Measurements from ENCODE around the gene CAPN3.

Gene CAPN3

DNA sequence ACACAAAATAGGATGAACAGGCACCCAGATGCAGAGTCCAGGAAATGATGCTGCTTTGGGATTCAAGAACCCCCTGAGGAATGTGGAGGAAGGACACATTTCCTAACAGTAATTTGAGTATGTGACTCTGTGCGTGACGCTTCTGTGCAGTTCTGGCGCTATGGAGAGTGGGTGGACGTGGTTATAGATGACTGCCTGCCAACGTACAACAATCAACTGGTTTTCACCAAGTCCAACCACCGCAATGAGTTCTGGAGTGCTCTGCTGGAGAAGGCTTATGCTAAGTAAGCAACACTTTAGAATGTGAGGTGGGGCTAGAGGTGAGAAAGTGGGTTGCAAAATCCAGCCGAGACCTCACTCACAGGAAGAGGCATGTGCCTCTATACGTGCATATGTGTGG lies 28.3 kb downstream of the CAPN3 start:
- H3K4me1 ChIP-seq (ENCODE audit: insufficient read depth, low read length), result peaks cover 12% of the 10 kb centered on the region
- no peaks in the 10 kb centered on the region for H3K36me3 ChIP-seq (ENCODE audit: insufficient read depth, low read length)
- H3K9ac ChIP-seq (ENCODE audit: low read depth, low read length), result no peak overlapping the region

DNA sequence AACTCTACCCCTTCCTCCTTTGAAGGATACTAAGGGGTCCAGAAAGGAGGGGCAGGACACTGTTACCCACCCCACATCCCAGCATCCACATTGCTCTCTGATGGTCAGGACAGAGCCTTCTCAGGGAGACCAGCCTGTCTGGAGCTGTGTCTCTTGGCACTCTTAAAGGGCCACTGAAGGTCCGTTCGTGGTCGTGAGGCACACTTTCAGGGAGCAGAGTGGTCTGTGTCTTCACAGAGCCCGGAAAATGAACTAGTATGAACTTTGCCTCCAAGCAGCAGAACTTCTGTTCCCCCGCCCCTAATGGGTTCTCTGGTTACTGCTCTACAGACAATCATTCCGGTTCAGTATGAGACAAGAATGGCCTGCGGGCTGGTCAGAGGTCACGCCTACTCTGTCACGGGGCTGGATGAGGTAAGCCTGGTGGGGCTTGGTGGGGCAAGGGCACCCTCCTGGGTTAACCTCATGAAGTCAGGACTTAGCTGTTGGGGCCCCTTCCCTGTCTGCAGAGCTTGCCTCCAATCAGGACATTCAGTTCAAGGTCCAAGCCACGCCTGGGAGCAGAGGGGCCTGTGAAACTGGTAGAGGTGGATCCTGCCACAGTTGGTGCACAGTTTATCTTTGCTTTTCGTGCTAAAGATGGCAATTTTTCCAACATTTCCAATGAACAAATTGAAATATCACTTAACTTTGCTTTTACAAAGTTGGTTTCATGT lies 33.2 kb downstream of the CAPN3 start:
- Histone ChIP-seq H3K9ac (ENCODE audit: low read depth, low read length) (no peak overlapping the region), H3K9me3 (ENCODE audit: control insufficient read depth, insufficient read depth, low read length) (no peaks in the 10 kb centered on the region), H3K36me3 (ENCODE audit: insufficient read depth, low read length) (no peaks in the 10 kb centered on the region), H3K4me1 (ENCODE audit: insufficient read depth, low read length) (no peaks in the 10 kb centered on the region)

More for the DNA sequence above, 28.3 kb downstream of the CAPN3 start:
- no peaks in the 10 kb centered on the region for H3K9me3 ChIP-seq (ENCODE audit: control insufficient read depth, insufficient read depth, low read length)

DNA sequence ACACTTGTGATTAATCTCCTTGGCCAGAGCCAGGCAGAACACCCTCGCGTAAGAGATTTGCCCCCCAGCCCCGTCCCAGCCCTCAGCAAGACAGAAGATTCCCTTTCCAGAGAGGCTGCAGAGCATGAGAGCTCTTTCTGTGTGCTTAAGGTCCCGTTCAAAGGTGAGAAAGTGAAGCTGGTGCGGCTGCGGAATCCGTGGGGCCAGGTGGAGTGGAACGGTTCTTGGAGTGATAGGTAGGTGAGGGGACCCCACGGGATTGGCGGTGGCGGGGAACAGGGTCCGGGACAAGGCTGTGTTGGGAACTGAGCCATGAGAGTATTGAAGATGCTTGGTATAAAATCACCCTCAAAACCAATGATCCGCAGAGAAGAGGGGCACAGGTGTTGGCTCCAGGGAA lies 34.8 kb downstream of the CAPN3 start:
- no peak overlapping the region for H3K9ac ChIP-seq (ENCODE audit: low read depth, low read length)
- H3K9me3 ChIP-seq (ENCODE audit: control insufficient read depth, insufficient read depth, low read length), result no peaks in the 10 kb centered on the region
- no peaks in the 10 kb centered on the region for H3K4me1 ChIP-seq (ENCODE audit: insufficient read depth, low read length)
- no peaks in the 10 kb centered on the region for H3K36me3 ChIP-seq (ENCODE audit: insufficient read depth, low read length)

DNA sequence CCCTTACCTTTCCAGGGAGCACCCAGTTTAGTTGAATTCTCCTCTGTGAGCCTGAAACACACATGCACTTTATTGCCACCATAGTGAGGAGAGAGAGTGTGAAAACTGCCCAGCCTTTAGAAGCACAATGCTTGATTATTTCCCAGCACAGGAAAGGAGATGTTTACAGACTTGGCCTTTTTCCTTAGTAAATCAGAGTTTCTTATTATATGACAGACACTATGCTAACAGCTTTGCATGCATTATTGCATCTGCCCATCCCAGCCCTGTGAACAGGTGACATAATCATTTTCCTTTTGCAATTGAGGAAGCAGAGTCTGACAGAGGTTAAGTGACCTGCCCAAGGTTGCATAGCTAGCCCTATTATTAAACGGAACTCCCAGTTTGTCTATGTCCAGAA lies 36.5 kb downstream of the CAPN3 start:
- H3K9me3 ChIP-seq (ENCODE audit: control insufficient read depth, insufficient read depth, low read length), result no peaks in the 10 kb centered on the region
- no peak overlapping the region for H3K9ac ChIP-seq (ENCODE audit: low read depth, low read length)
- H3K36me3 ChIP-seq (ENCODE audit: insufficient read depth, low read length), result no peaks in the 10 kb centered on the region
- H3K4me1 ChIP-seq (ENCODE audit: insufficient read depth, low read length), result no peaks in the 10 kb centered on the region

DNA sequence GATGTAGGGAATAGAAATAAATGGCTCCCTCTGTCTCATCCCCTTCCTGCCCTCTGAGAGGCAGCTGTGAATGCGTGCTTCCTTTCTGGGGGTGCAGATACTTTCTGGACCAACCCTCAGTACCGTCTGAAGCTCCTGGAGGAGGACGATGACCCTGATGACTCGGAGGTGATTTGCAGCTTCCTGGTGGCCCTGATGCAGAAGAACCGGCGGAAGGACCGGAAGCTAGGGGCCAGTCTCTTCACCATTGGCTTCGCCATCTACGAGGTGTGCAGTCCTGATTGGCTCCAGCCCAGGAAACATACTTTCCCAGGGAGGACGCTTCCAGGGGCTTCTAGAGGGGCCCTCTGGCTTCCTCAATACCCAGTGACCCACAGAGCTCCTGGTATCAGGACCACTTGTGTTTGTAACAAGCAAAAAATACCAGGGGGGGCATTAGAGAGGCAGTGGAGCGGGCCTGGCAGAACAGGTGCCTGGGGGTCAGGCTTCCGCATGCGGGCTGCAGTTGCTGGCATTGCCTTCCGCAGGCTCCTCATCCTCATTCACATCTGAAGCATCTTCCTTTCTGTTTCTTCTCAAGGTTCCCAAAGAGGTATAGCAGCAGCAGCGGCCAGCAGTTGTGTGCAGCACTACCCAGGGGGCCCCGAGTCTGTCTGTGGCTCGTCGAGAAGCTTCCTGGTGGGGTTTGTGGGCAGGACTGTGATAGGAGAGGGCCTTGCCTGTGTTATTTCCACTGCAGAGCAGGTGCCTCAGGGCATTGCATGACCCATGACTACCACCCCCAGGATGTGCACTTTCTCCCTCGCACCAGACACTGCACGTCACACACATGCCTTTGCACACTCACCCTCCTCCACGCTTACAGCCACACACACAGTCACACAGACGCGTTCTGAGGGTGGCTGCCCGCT lies 42.5 kb downstream of the CAPN3 start:
- no peak overlapping the region for H3K9ac ChIP-seq (ENCODE audit: low read depth, low read length)
- H3K9me3 ChIP-seq (ENCODE audit: control insufficient read depth, insufficient read depth, low read length), result no peaks in the 10 kb centered on the region
- H3K36me3 ChIP-seq (ENCODE audit: insufficient read depth, low read length), result no peaks in the 10 kb centered on the region
- H3K4me1 ChIP-seq (ENCODE audit: insufficient read depth, low read length), result 0 out of 2 replicates have a peak, but pooled peaks cover 2% of the 10 kb centered on the region

DNA sequence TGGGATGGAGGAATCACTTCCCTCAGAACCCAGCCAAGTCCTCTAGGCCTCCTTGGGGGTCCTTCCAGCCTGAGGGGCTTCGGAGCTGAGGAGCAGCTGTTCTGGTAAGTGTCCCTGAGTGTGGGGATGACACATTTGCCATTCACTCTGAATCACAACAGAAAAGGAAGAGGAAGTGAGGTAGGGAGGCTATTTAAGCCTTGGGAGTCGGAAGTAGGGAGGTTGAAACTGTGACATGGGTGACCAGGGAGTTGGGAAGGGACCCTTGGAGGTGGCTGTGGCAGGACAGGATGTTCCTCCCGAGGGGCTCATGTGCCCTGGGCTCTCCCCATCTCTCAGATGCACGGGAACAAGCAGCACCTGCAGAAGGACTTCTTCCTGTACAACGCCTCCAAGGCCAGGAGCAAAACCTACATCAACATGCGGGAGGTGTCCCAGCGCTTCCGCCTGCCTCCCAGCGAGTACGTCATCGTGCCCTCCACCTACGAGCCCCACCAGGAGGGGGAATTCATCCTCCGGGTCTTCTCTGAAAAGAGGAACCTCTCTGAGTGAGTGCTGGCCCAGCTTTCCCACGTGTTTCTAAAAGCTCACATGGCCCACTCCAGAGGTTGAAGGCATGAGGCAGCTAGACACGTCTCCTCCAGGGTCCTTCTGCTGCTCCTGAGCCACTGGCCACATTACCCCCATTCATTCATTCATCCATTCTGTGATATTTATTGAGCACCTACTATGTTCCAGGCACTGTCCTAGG lies 43.3 kb downstream of the CAPN3 start:
- Histone ChIP-seq H3K4me1 (ENCODE audit: insufficient read depth, low read length) (0 out of 2 replicates have a peak, but pooled peaks cover 2% of the 10 kb centered on the region), H3K9me3 (ENCODE audit: control insufficient read depth, insufficient read depth, low read length) (no peaks in the 10 kb centered on the region)

DNA sequence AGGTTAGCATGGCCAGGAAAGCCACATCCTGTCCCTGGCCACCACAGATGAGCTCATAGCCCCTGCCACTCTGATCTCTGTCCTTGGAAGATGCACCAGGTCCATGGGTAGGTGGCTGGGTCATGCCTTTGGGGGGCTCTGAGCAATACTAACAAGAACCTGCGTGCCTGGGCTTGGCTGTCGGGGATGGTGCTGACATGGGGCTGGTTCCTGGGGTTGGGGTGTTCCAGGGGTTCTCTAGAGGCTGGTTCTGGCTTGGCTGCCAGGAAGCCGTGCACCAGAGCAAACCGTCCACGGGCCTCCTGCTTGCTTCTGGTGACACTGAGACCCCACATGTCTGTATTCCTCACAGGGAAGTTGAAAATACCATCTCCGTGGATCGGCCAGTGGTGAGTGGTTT lies 44.1 kb downstream of the CAPN3 start:
- H3K4me1 ChIP-seq (ENCODE audit: insufficient read depth, low read length), result 0 out of 2 replicates have a peak, but pooled peaks cover 2% of the 10 kb centered on the region
- no peaks in the 10 kb centered on the region for H3K36me3 ChIP-seq (ENCODE audit: insufficient read depth, low read length)
- H3K9ac ChIP-seq (ENCODE audit: low read depth, low read length), result no peak overlapping the region
- no peaks in the 10 kb centered on the region for H3K9me3 ChIP-seq (ENCODE audit: control insufficient read depth, insufficient read depth, low read length)

More for the DNA sequence above, 43.3 kb downstream of the CAPN3 start:
- H3K36me3 ChIP-seq (ENCODE audit: insufficient read depth, low read length), result no peaks in the 10 kb centered on the region
- H3K9ac ChIP-seq (ENCODE audit: low read depth, low read length), result no peak overlapping the region

DNA sequence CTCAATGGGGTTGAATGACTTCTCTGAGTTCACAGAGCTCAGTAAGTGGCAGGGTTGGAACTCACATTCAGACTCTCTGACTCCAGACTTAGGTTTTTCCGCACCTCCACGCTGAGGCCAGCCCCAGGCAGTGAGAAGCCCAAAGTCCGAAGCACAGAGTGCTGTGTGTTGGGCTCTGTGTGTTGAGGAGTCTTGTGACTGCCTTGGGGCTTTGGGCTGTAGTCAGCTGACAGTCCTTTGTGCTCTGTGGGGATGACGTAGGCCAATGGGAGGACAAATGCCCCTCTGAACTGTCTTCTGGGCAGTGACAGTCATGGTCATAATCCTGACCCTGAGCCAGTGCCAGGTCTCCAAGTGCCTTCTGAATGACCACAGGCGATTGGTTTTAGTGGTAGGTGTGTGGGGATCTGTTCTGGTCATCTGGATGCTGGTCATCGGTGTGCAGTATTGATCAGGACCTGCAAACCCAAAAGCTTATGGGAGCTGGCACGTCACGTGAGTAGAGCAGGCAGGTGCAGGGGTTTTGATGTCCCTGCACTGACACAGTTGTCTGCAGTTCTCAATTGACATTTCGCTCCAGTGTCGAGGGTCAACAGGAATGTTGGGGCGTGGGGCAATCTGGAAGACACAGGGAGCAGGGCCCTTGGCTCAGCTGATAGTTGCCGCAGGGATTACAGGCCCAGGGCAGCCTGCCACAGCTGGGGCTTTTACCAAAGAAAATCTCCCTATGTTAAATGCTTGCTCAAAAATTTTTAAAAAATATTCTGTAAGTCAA lies 45.3 kb downstream of the CAPN3 start:
- Histone ChIP-seq H3K4me1 (ENCODE audit: insufficient read depth, low read length) (0 out of 2 replicates have a peak, but pooled peaks cover 2% of the 10 kb centered on the region), H3K9ac (ENCODE audit: low read depth, low read length) (no peak overlapping the region), H3K9me3 (ENCODE audit: control insufficient read depth, insufficient read depth, low read length) (no peaks in the 10 kb centered on the region), H3K36me3 (ENCODE audit: insufficient read depth, low read length) (no peaks in the 10 kb centered on the region)

DNA sequence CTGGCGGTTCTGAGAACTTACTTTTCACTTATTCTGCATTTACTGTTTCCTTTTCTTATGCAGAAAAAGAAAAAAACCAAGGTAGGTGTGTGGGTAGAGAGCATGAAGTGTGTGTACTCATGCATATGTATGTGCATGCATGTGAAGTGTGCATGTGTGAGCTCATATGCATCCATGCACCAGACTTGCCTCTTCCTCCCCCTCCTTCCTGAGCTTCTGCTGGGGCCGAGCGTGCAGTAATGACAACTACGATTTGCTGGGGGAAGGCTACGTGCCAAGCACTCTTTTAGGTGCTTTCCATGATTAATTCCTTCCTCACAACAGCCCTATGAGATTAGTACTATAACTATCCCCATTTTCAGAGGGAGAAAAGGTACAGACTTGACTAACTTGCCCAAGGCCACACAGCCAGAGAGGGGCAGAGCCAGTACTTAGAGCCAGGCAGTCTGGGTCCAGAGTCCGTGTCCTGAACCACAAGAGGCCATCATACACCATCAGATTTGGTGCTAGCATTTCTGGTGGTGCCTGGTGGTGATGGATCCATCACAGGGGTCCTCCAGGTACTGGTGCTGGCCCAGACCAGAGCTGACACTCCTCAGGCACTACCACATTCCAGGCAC lies 46.7 kb downstream of the CAPN3 start:
- Histone ChIP-seq H3K4me1 (ENCODE audit: insufficient read depth, low read length) (0 out of 2 replicates have a peak, but pooled peaks cover 2% of the 10 kb centered on the region), H3K9me3 (ENCODE audit: control insufficient read depth, insufficient read depth, low read length) (no peaks in the 10 kb centered on the region), H3K36me3 (ENCODE audit: insufficient read depth, low read length) (no peaks in the 10 kb centered on the region), H3K9ac (ENCODE audit: low read depth, low read length) (no peak overlapping the region)

DNA sequence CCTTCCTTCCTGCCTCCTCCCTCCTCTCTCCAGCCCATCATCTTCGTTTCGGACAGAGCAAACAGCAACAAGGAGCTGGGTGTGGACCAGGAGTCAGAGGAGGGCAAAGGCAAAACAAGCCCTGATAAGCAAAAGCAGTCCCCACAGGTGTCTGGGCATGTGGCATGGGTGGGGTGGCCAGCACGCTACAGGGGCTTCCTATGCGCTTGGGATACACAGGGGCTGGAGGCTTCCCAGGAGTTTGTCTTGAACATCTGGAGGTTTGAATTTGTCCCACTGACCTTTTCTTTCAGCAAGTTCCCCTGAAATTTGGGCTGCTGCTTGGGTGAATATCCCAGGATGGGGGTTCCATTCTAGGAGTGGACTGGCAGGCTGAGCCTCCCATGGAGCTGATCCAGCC lies 48.9 kb downstream of the CAPN3 start:
- no peaks in the 10 kb centered on the region for H3K36me3 ChIP-seq (ENCODE audit: insufficient read depth, low read length)

DNA sequence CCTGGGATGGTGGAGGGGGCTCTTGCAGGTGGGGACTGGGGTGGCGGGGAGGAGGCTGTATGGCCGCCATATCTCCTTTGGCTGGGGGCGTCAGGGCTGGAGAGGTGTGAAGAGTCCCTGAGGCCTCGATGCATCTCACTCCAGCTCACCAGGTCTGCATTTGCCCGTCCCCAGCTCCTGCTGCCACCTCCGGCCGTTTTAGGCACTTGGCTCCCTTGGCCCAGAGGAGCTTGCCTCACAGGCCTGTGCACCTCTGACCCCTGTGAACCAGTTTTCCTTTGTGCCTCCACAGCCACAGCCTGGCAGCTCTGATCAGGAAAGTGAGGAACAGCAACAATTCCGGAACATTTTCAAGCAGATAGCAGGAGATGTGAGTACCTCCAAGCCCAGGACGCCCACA lies 49.7 kb downstream of the CAPN3 start:
- no peaks in the 10 kb centered on the region for H3K4me1 ChIP-seq (ENCODE audit: insufficient read depth, low read length)
- H3K9ac ChIP-seq (ENCODE audit: low read depth, low read length), result no peak overlapping the region
- no peaks in the 10 kb centered on the region for H3K36me3 ChIP-seq (ENCODE audit: insufficient read depth, low read length)
- H3K9me3 ChIP-seq (ENCODE audit: control insufficient read depth, insufficient read depth, low read length), result no peaks in the 10 kb centered on the region

More for the DNA sequence above, 48.9 kb downstream of the CAPN3 start:
- Histone ChIP-seq H3K9me3 (ENCODE audit: control insufficient read depth, insufficient read depth, low read length) (no peaks in the 10 kb centered on the region), H3K9ac (ENCODE audit: low read depth, low read length) (no peak overlapping the region), H3K4me1 (ENCODE audit: insufficient read depth, low read length) (no peaks in the 10 kb centered on the region)

DNA sequence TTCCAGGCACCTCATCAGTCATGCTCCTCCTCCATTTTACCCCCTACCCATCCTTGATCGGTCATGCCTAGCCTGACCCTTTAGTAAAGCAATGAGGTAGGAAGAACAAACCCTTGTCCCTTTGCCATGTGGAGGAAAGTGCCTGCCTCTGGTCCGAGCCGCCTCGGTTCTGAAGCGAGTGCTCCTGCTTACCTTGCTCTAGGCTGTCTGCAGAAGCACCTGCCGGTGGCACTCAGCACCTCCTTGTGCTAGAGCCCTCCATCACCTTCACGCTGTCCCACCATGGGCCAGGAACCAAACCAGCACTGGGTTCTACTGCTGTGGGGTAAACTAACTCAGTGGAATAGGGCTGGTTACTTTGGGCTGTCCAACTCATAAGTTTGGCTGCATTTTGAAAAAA lies 52.6 kb downstream of the CAPN3 start:
- Histone ChIP-seq H3K4me1 (ENCODE audit: insufficient read depth, low read length) (no peaks in the 10 kb centered on the region), H3K36me3 (ENCODE audit: insufficient read depth, low read length) (peaks cover 5% of the 10 kb centered on the region), H3K9me3 (ENCODE audit: control insufficient read depth, insufficient read depth, low read length) (no peaks in the 10 kb centered on the region)

DNA sequence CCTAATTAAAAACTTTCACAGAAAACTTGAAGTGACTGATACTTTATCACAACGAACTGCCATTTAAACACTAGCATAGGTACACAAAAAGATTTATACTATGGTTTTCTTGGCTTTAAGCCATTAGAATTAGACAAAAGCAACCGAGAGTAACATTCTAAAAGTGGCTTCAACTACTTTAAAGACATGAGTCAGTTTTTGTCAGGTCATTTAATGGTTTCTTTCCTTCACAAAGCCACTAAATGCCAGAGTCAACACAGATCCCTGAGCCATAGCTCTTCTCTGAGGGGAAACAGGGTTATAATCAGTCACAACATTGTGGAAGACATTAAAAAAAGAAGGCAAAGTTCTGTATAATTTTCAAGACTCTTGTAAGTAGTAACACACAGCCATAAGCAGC lies 54.6 kb downstream of the CAPN3 start:
- Histone ChIP-seq H3K36me3 (ENCODE audit: insufficient read depth, low read length) (peaks cover 10% of the 10 kb centered on the region), H3K9ac (ENCODE audit: low read depth, low read length) (no peak overlapping the region), H3K4me1 (ENCODE audit: insufficient read depth, low read length) (no peaks in the 10 kb centered on the region), H3K9me3 (ENCODE audit: control insufficient read depth, insufficient read depth, low read length) (no peaks in the 10 kb centered on the region)

More for the DNA sequence above, 52.6 kb downstream of the CAPN3 start:
- no peak overlapping the region for H3K9ac ChIP-seq (ENCODE audit: low read depth, low read length)

Data from ES-I3 (cell line).